MM.1S (cell line): ENCODE measurements around the gene ITPR3.

Source experiments
- EZH2 ChIP-seq: fragments of 300-600 bp; sonication (generic); optimal IDR thresholded peaks from 2 replicates; pipeline ENCODE3; 2017; ENCODE audit warnings: low read depth, mild to moderate bottlenecking, antibody characterized with exemption, low read length, mixed read lengths
- TF ChIP-seq, protein P1 (sequence below): fragments of 300-600 bp; sonication (generic); IDR thresholded peaks from 2 replicates; pipeline ENCODE4 v1.5.1; 2016; ENCODE audit warnings: antibody characterized with exemption, low read length, mixed read lengths

DNA sequence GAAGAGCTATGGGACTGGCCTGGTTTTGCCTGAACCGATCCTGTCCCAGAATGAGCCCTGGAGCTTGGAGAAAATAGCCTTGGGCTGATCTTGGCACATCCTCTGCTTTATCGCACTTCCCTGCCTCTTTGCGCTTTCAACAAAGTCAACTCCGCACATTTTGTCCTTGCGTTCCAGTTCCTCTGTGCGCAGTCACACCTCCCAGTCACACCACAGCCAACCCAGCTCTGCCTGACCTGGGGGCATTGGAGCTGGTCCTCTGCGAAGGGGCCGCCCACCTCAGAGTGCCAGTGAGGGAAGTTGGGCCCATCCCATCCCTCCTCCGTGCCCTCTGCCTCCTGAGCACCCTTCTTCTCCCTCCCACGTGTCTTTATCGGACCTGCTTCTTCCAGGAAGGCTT lies 107.3 kb downstream of the ITPR3 start:
- TF ChIP-seq, protein P1, sequence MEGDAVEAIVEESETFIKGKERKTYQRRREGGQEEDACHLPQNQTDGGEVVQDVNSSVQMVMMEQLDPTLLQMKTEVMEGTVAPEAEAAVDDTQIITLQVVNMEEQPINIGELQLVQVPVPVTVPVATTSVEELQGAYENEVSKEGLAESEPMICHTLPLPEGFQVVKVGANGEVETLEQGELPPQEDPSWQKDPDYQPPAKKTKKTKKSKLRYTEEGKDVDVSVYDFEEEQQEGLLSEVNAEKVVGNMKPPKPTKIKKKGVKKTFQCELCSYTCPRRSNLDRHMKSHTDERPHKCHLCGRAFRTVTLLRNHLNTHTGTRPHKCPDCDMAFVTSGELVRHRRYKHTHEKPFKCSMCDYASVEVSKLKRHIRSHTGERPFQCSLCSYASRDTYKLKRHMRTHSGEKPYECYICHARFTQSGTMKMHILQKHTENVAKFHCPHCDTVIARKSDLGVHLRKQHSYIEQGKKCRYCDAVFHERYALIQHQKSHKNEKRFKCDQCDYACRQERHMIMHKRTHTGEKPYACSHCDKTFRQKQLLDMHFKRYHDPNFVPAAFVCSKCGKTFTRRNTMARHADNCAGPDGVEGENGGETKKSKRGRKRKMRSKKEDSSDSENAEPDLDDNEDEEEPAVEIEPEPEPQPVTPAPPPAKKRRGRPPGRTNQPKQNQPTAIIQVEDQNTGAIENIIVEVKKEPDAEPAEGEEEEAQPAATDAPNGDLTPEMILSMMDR = no peak
- no peak for TF ChIP-seq EZH2
